ENCODE data around the gene MAGEA9B.

- TF ChIP-seq TCF7L2 (IDR thresholded peaks at IDR 0.05; ENCODE audit: borderline replicate concordance, extremely low read depth, insufficient read depth, insufficient read length) (no peak), POLR2A (IDR thresholded peaks at IDR 0.05; ENCODE audit: borderline replicate concordance, extremely low read depth, insufficient read depth, insufficient read length) (peak; percentile 60), ZFX (IDR thresholded peaks at IDR 0.05) (no peak), EZH2phosphoT487 (IDR thresholded peaks at IDR 0.05; ENCODE audit: borderline replicate concordance) (no peak), EZH2 (IDR thresholded peaks at IDR 0.05) (no peak), CTCF (IDR thresholded peaks at IDR 0.05 in 2 of 3, conservative IDR thresholded peaks at IDR 0.05 in 1 of 3; ENCODE audit: borderline replicate concordance in 1 of 3, insufficient read depth in 1 of 3, low read depth in 2 of 3, low read length in 2 of 3) (no peak), POLR2AphosphoS5 (IDR thresholded peaks at IDR 0.05; ENCODE audit: low read depth, low read length) (peak; percentile 48; the same call in 1 of the 2 replicates), CEBPB (IDR thresholded peaks at IDR 0.05; ENCODE audit: low read depth) (no peak), JUND (IDR thresholded peaks at IDR 0.05) (no peak), EGR1 (IDR thresholded peaks at IDR 0.05; ENCODE audit: low read depth) (peak; percentile 75; the same call in 1 of the 2 replicates), REST (IDR thresholded peaks at IDR 0.05; ENCODE audit: low read depth) (no peak)
Measured at GRCh38 chrX:149540621-149541520, 46.4 kb downstream of the MAGEA9B start, which contains the start of gene EOLA1.

All from HCT116 (cell line).